GM23338 (cell line): ENCODE measurements around the gene TNMD. TPM values are rescaled to one million over a fixed set of nuclear protein-coding genes. Genes with fewer than 3 reads are reported as not detected.

ENCODE experiments used
- ATAC-seq: fragments of 200-7000 bp; cut with Tn5 transposase; 3 replicates; pipeline ENCODE4 v1.9.1; 2020
- DNase-seq: peaks from one replicate; pipeline ENCODE4 v3.0.0-alpha.2; 2015; ENCODE audit warnings: low spot score
- H2AFZ ChIP-seq: fragments of 200-600 bp; sonication (generic); 2 replicates; pipeline ENCODE4 v1.8.0; 2016; ENCODE audit warnings: antibody characterized with exemption, mild to moderate bottlenecking, moderate library complexity
- H3F3A ChIP-seq: fragments of 200-600 bp; sonication (generic); replicated peaks from 2 replicates; pipeline ENCODE4 v1.8.0; 2017; ENCODE audit warnings: antibody characterized with exemption, mixed run types, low read depth
- H3K27ac ChIP-seq: fragments of 200-600 bp; sonication (generic); 2 replicates; pipeline ENCODE4 v1.6.1; 2016; ENCODE audit warnings: low read depth
- H3K27me3 ChIP-seq: fragments of 200-600 bp; sonication (generic); 2 replicates; pipeline ENCODE4 v1.8.0; 2016; ENCODE audit warnings: mild to moderate bottlenecking, mixed run types, moderate library complexity; ENCODE audit not compliant: insufficient read depth
- H3K36me3 ChIP-seq: fragments of 200-600 bp; sonication (generic); 2 replicates; pipeline ENCODE4 v1.8.0; 2016; ENCODE audit warnings: mild to moderate bottlenecking; ENCODE audit not compliant: insufficient read depth
- H3K4me1 ChIP-seq: fragments of 200-600 bp; sonication (generic); 2 replicates; pipeline ENCODE4 v1.8.0; 2016; ENCODE audit warnings: mild to moderate bottlenecking, moderate library complexity; ENCODE audit not compliant: insufficient read depth
- H3K4me2 ChIP-seq: fragments of 200-600 bp; sonication (generic); 2 replicates; pipeline ENCODE4 v1.7.1; 2017; ENCODE audit warnings: mixed run types
- H3K4me3 ChIP-seq: fragments of 200-600 bp; sonication (generic); 2 replicates; pipeline ENCODE4 v1.6.1; 2016; ENCODE audit warnings: mixed run types
- H3K79me2 ChIP-seq: fragments of 200-600 bp; sonication (generic); replicated peaks from 2 replicates; pipeline ENCODE4 v1.8.0; 2017; ENCODE audit warnings: mild to moderate bottlenecking; ENCODE audit not compliant: insufficient read depth
- H3K9me2 ChIP-seq: fragments of 200-600 bp; sonication (generic); 2 replicates; pipeline ENCODE4 v1.8.0; 2017; ENCODE audit not compliant: insufficient read depth
- H4K20me1 ChIP-seq: fragments of 200-600 bp; sonication (generic); replicated peaks from 2 replicates; pipeline ENCODE4 v1.8.0; 2017; ENCODE audit warnings: mild to moderate bottlenecking; ENCODE audit not compliant: insufficient read depth
- H3K27ac Mint-ChIP-seq: 2 replicates; pipeline ENCODE4 v1.8.0; 2020; ENCODE audit warnings: inconsistent platforms, mild to moderate bottlenecking, moderate library complexity, mixed read lengths
- H3K27me3 Mint-ChIP-seq: 3 replicates; pipeline ENCODE4 v1.8.0; 2022; ENCODE audit warnings: low read depth, mild to moderate bottlenecking, moderate library complexity, mixed read lengths, inconsistent platforms; ENCODE audit not compliant: insufficient read depth, poor library complexity
- H3K36me3 Mint-ChIP-seq: 3 replicates; pipeline ENCODE4 v1.8.0; 2021; ENCODE audit warnings: low read depth, mild to moderate bottlenecking, inconsistent platforms, moderate library complexity, mixed read lengths
- H3K4me1 Mint-ChIP-seq: 3 replicates; pipeline ENCODE4 v1.8.0; 2020; ENCODE audit warnings: mild to moderate bottlenecking, inconsistent platforms, mixed read lengths
- H3K4me3 Mint-ChIP-seq: 3 replicates; pipeline ENCODE4 v1.8.0; 2021; ENCODE audit warnings: moderate library complexity, mild to moderate bottlenecking, inconsistent platforms, mixed read lengths
- H3K9me3 Mint-ChIP-seq: 3 replicates; pipeline ENCODE4 v1.8.0; 2020; ENCODE audit warnings: moderate library complexity, mild to moderate bottlenecking, inconsistent platforms, mixed read lengths
- CTCF ChIP-seq, 2 experiments: fragments of 200-600 bp in 1 of 2; sonication (generic) in 1 of 2; conservative IDR thresholded peaks; 2 replicates each; pipeline versions ENCODE4 v1.5.1 to v1.6.1; 2016 to 2017; ENCODE audit warnings: antibody characterized with exemption in 2 of 2, low read depth in 2 of 2, mild to moderate bottlenecking in 2 of 2, moderate library complexity in 1 of 2
- EZH2 ChIP-seq: fragments of 200-600 bp; sonication (generic); IDR thresholded peaks from one replicate; pipeline ENCODE4 v1.8.0; 2017; ENCODE audit warnings: antibody characterized with exemption, mild to moderate bottlenecking, low read depth; ENCODE audit not compliant: unreplicated experiment
- EZH2phosphoT487 ChIP-seq: fragments of 200-600 bp; sonication (generic); IDR thresholded peaks from one replicate; pipeline ENCODE4 v1.8.1; 2018; ENCODE audit warnings: antibody characterized with exemption; ENCODE audit not compliant: unreplicated experiment
- JUNB ChIP-seq: IDR thresholded peaks from one replicate; pipeline ENCODE4 v1.6.1; 2016; ENCODE audit warnings: antibody characterized with exemption; ENCODE audit not compliant: unreplicated experiment
- POLR2AphosphoS5 ChIP-seq: IDR thresholded peaks from 2 replicates; pipeline ENCODE4 v1.6.1; 2016; ENCODE audit warnings: antibody characterized with exemption, low read depth
- REST ChIP-seq: IDR thresholded peaks from one replicate; pipeline ENCODE4 v1.6.1; 2018; ENCODE audit warnings: antibody characterized with exemption; ENCODE audit not compliant: unreplicated experiment
- STAT1 ChIP-seq: IDR thresholded peaks from one replicate; pipeline ENCODE4 v1.6.1; 2016; ENCODE audit warnings: antibody characterized with exemption; ENCODE audit not compliant: unreplicated experiment
- ZNF114 ChIP-seq: fragments of 250-450 bp; sonication (Bioruptor Pico); IDR thresholded peaks from 2 replicates; pipeline ENCODE4 v1.5.0; 2020; ENCODE audit warnings: mild to moderate bottlenecking, moderate library complexity
- ZNF331 ChIP-seq: fragments of 250-450 bp; sonication (Bioruptor Pico); IDR thresholded peaks from 2 replicates; pipeline ENCODE4 v1.5.0; 2020; ENCODE audit warnings: low read depth, mild to moderate bottlenecking, moderate library complexity
- polyA plus RNA-seq: library from polyadenylated mRNA; unstranded; fragments of >200 nt; fragmentation: Nextera tagmentation; extraction: Ambion mirVana; gene quantifications from 2 replicates; pipeline ENCODE4 v1.2.1, GENCODE V29; 2016
- total RNA-seq: library from RNA; depleted of rRNA; stranded (reverse); fragments of >200 nt; shearing (Covaris generic); gene quantifications from 2 replicates; pipeline ENCODE4 v1.2.3, GENCODE V29; 2014
- TF ChIP-seq, protein P1 (sequence below): IDR thresholded peaks from 2 replicates; pipeline ENCODE4 v1.6.1; 2016; ENCODE audit warnings: antibody characterized with exemption
- TF ChIP-seq, protein P2 (sequence below): fragments of 250-450 bp; sonication (Bioruptor Pico); IDR thresholded peaks from 2 replicates; pipeline ENCODE4 v1.5.0; 2020; ENCODE audit warnings: mild to moderate bottlenecking, moderate library complexity

The TNMD gene
- total and polyA plus RNA-seq, 2 experiments from 2014 or later = 4.4 to 4.8 TPM

GRCh38 chrX:100648458-100649417, 64.0 kb downstream of the TNMD start:
- H3K36me3 Mint-ChIP-seq = no peaks in the 10 kb centered on the region
- peaks cover 15% of the 10 kb centered on the region for H3K4me1 Mint-ChIP-seq
- no peaks in the 10 kb centered on the region for H3K79me2 ChIP-seq
- no peak overlapping the region for H3K27ac Mint-ChIP-seq
- DNase-seq = peak; percentile 25
- no peaks in the 10 kb centered on the region for H3K36me3 ChIP-seq
- no peak overlapping the region for H2AFZ ChIP-seq
- H4K20me1 ChIP-seq = no peaks in the 10 kb centered on the region
- ATAC-seq = peak; percentile 56
- no peaks in the 10 kb centered on the region for H3K9me2 ChIP-seq
- H3K4me3 ChIP-seq = no peak overlapping the region
- peaks cover 5% of the 10 kb centered on the region for H3K4me1 ChIP-seq
- no peaks in the 10 kb centered on the region for H3K9me3 Mint-ChIP-seq
- peak overlapping the region; percentile 24; the same call in 1 of the 2 replicates for H3K4me2 ChIP-seq
- H3F3A ChIP-seq = no peaks in the 10 kb centered on the region
- no peak for TF ChIP-seq ZNF114 (CRISPR knock-in tag)
- no peak for TF ChIP-seq REST
- no peak for TF ChIP-seq POLR2AphosphoS5
- no peak for TF ChIP-seq EZH2phosphoT487
- TF ChIP-seq, protein P1, sequence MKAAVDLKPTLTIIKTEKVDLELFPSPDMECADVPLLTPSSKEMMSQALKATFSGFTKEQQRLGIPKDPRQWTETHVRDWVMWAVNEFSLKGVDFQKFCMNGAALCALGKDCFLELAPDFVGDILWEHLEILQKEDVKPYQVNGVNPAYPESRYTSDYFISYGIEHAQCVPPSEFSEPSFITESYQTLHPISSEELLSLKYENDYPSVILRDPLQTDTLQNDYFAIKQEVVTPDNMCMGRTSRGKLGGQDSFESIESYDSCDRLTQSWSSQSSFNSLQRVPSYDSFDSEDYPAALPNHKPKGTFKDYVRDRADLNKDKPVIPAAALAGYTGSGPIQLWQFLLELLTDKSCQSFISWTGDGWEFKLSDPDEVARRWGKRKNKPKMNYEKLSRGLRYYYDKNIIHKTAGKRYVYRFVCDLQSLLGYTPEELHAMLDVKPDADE = no peak
- TF ChIP-seq, protein P2, sequence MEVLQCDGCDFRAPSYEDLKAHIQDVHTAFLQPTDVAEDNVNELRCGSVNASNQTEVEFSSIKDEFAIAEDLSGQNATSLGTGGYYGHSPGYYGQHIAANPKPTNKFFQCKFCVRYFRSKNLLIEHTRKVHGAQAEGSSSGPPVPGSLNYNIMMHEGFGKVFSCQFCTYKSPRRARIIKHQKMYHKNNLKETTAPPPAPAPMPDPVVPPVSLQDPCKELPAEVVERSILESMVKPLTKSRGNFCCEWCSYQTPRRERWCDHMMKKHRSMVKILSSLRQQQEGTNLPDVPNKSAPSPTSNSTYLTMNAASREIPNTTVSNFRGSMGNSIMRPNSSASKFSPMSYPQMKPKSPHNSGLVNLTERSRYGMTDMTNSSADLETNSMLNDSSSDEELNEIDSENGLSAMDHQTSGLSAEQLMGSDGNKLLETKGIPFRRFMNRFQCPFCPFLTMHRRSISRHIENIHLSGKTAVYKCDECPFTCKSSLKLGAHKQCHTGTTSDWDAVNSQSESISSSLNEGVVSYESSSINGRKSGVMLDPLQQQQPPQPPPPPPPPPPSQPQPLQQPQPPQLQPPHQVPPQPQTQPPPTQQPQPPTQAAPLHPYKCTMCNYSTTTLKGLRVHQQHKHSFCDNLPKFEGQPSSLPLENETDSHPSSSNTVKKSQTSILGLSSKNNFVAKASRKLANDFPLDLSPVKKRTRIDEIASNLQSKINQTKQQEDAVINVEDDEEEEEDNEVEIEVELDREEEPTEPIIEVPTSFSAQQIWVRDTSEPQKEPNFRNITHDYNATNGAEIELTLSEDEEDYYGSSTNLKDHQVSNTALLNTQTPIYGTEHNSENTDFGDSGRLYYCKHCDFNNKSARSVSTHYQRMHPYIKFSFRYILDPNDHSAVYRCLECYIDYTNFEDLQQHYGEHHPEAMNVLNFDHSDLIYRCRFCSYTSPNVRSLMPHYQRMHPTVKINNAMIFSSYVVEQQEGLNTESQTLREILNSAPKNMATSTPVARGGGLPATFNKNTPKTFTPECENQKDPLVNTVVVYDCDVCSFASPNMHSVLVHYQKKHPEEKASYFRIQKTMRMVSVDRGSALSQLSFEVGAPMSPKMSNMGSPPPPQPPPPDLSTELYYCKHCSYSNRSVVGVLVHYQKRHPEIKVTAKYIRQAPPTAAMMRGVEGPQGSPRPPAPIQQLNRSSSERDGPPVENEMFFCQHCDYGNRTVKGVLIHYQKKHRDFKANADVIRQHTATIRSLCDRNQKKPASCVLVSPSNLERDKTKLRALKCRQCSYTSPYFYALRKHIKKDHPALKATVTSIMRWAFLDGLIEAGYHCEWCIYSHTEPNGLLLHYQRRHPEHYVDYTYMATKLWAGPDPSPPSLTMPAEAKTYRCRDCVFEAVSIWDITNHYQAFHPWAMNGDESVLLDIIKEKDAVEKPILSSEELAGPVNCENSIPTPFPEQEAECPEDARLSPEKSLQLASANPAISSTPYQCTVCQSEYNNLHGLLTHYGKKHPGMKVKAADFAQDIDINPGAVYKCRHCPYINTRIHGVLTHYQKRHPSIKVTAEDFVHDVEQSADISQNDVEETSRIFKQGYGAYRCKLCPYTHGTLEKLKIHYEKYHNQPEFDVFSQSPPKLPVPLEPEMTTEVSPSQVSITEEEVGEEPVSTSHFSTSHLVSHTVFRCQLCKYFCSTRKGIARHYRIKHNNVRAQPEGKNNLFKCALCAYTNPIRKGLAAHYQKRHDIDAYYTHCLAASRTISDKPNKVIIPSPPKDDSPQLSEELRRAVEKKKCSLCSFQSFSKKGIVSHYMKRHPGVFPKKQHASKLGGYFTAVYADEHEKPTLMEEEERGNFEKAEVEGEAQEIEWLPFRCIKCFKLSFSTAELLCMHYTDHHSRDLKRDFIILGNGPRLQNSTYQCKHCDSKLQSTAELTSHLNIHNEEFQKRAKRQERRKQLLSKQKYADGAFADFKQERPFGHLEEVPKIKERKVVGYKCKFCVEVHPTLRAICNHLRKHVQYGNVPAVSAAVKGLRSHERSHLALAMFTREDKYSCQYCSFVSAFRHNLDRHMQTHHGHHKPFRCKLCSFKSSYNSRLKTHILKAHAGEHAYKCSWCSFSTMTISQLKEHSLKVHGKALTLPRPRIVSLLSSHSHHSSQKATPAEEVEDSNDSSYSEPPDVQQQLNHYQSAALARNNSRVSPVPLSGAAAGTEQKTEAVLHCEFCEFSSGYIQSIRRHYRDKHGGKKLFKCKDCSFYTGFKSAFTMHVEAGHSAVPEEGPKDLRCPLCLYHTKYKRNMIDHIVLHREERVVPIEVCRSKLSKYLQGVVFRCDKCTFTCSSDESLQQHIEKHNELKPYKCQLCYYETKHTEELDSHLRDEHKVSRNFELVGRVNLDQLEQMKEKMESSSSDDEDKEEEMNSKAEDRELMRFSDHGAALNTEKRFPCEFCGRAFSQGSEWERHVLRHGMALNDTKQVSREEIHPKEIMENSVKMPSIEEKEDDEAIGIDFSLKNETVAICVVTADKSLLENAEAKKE (CRISPR knock-in tag) = no peak
- no peak for TF ChIP-seq CTCF (conservative IDR thresholded peaks at IDR 0.05; ENCODE audit: low read depth in 2 of 2)
- TF ChIP-seq STAT1 = no peak
- no peak for TF ChIP-seq EZH2
- no peak for TF ChIP-seq ZNF331
- no peak for TF ChIP-seq JUNB
- H3K27ac ChIP-seq = no peak overlapping the region
- H3K27me3 Mint-ChIP-seq = peaks cover 1% of the 10 kb centered on the region
- no peak overlapping the region for H3K4me3 Mint-ChIP-seq
- H3K27me3 ChIP-seq = no peaks in the 10 kb centered on the region
